DMS79 (cell line): ENCODE data around the gene PDSS1.
"Not testable (repeated sequence)": the region's sequence is repeated elsewhere in the genome, so short reads cannot be mapped to it uniquely, and the experiment has no call there.

Experiments
- DNase-seq: peaks from one replicate; lab custom pipeline; 2025; lab: John Stamatoyannopoulos, UW

The PDSS1 gene

DNA sequence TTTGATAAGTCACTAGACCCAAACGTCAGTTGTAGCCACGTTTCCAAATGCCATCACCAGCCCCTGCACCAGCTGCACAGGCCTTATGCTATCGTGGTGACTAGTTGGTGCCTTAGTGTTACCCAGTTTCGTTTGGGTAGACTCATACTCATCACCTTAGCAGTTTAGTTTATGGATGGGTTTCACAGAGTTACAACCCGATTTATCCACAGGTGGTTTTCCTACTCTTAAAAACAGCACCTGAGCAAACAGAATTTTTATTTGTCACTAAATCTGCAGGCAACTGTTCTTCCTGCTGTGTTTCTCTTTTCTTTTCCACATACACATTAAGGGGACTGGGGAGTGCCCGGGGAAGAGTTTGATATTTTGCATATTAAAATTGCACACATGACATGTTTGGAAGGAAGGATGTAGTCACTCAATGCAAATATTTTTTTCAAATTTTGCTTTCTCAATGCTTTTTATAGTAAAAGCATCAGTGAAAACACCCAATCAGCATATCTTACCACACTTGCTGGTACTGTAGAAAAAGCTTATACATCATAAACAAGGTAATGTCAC, 41.6 kb downstream of the PDSS1 start:
- no peak for DNase-seq

DNA sequence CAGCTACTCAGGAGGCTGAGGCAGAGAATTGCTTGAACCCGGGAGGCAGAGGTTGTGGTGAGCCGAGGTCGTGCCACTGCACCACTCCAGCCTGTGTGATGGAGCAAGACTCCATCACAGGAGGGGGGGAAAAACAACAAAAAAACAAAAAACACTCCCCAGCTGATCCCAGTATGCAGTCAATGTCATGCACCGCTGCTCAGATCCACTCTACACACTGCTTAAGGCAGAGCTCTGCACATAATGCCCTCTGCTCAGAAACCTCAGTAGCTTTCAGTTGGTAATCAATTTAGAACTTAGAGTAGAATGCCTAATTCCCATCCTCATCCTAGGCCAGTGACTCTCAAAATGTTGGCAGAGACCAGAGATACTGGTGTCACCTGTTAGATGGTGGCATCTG, 43.9 kb downstream of the PDSS1 start:
- no peak for DNase-seq

DNA sequence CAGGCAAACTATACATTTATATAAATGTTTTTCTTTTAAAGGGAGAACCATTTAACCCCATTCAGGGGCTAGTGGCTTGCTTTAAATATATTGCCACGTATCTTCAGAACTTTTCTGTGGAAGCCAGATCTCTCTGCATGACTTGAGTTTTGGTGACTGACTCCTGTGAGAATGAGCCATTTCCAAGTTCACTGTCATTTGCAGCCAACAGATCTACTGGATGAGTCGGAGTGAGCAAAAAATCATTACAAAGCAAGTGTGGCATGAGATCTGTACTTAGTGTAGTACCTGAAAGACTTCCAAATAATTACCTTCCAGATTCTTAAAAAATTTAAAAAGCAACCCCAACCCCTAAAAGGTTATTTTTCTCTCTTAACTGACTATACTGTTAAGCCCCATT, 45.6 kb downstream of the PDSS1 start:
- DNase-seq = no peak

DNA sequence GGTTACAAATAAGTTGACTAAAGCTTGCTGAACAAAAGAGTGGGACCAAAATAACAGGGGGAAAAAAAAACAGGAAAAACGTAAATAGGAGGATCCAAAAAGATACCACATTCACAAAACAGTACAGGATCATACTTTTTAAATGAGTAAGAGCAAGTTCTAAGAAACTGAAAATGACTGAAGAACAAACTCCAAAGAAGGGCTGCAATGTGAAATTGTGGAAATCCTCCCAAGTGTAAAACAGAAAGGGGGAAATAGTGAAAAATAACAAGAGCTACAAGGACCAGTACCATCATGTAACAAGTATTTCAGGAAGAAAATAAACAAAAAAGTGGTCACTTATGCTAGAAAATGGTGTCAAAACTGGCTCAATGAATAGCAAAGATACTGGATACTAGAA, 46.3 kb downstream of the PDSS1 start:
- DNase-seq = no peak

DNA sequence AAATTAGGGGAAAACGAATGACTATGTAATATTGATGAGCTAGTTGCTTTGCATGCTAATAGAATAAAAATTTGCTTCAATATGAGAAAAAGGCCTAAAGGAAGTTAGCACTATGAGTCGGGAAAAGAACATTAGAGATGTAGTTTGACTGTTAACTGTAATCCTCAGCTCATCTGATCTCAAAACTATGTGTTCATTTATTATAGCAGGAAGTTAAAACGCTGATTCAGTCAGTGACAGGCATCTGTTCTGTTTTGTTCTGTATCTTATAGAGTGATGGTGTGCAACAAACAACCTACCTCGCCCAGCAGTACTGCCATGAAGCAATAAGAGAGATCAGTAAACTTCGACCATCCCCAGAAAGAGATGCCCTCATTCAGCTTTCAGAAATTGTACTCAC, 48.6 kb downstream of the PDSS1 start:
- DNase-seq = no peak

DNA sequence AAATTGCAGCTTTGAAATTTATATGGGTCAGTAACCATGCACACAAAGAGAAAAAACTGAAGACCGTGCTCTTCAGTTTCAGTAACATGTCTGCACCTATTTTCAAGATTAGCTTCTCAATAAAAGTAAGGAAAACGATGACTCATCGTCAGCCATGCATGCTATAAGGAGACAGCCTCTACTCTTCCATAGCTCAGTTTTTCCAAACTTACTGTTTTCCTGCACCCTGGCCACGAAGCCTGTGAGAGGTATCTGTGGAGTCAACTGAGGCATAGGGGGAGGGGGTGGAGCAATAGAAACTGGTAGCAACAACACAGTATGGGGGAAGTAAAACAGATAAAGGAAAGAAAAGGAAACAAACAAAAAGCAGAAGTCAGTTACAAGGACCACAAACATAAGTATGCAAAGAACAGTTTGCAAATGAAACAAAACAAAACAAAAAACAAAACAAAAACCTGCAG, 58.0 kb downstream of the PDSS1 start:
- DNase-seq = no peak

DNA sequence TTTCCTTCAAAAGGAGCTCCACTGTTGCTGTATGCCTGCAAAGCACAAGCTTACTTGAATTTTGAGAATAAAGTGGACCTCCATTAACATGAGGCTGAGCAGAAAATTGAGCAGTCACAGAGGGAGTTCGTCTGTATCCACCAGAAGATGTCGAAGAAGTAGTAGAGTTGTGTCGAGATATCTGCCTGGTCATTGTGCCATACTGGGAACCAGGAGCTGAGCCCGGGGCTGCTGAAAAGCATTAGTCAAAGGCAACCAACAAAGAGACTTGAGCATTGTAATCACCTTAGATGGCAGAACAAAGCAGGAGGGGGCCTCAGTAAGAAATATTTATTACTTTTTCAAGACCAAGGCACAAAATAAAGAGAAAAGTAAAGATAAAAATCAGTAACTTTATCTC, 61.5 kb downstream of the PDSS1 start:
- DNase-seq = no peak

DNA sequence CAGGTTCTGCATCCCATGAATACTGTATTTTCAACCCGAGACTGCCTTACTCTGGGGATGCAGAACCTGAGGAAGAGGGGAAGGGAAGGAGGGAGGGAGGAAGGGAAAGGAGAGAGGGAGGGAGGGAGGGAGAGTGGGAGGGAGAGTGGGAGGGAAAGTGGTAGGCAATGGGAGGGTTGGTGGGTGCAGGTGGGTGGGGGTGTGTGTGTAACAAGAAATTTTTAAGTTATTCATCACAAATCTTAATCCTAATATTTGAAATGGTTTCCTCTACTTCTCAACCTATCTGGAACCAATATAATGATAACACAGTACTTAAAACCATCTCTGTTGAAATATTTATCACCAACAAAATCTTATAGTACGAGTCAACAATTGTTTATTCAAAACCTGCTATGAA, 68.0 kb downstream of the PDSS1 start:
- no peak for DNase-seq

DNA sequence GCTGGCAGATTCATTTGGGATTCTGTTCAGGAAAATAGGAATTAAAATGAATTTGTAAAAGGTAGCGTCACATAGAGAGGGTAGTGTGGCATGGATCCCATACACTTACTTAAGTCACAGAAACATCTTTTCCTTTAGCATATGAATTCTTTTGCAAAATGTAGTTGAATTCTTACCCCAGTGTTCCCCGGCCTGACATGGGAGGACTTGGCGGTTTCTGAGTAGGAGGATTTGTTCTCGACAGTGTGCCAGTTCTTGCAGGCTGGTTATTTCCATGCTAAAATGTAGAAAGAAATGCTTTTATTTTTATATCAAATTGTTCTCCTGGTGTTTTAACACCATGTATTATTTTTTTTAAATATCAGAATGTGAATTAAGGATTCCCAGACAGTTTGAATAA, 72.6 kb downstream of the PDSS1 start:
- DNase-seq = no peak

DNA sequence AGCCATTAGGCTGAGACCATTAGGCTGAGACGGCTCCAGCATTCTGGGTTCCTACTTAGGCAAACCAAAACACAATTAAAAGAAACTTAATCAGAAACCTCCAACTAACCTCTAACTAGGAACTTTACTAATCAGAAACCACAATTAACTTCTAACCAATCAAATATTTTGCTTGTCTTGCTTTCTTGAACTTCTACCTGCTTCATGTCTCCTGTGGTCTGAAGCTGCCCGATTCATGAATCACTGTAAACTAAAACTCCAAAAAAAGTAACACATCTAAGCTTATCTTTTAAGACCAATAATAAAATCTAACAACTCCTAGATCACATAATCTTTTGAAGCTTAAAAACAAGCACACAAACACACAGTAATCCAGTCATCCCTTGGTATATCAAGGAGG, 76.1 kb downstream of the PDSS1 start:
- no peak for DNase-seq

DNA sequence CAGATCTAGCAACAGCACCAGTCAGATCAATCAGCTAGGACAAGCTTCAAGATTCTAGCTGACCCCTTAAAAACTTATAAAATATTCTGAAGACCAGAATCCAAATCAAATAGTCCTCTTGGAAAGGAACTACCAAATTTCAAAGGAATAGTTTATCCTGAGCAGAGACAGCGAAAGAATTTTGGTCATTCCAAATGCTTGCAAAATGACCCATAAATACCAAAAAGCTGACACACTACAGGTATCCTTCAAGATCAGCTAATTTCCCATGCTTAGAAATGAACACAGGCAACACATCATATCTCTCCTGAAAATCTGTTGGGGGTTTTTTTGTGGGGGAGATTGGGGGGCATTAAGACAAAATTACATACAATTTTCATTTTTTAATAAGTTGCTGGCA, 78.8 kb downstream of the PDSS1 start:
- no peak for DNase-seq

DNA sequence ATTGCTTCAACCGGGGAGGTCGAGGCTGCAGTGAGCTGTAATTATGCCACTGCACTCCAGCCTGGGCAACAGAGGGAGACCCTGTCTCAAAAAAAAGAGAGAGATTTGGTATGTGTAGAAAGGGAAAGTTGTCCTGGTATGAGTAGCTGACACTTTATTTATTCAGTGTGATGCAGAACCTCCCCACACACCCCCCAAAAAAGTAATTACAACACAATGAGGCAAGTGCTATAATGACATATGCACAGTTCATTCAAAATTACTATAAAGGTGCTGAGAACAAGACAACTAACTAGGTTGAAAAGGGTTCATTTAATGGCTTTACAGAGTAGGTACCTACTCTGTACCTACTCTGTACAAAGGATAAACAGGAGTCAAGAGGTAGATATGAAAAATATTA, 80.2 kb downstream of the PDSS1 start:
- DNase-seq = no peak

DNA sequence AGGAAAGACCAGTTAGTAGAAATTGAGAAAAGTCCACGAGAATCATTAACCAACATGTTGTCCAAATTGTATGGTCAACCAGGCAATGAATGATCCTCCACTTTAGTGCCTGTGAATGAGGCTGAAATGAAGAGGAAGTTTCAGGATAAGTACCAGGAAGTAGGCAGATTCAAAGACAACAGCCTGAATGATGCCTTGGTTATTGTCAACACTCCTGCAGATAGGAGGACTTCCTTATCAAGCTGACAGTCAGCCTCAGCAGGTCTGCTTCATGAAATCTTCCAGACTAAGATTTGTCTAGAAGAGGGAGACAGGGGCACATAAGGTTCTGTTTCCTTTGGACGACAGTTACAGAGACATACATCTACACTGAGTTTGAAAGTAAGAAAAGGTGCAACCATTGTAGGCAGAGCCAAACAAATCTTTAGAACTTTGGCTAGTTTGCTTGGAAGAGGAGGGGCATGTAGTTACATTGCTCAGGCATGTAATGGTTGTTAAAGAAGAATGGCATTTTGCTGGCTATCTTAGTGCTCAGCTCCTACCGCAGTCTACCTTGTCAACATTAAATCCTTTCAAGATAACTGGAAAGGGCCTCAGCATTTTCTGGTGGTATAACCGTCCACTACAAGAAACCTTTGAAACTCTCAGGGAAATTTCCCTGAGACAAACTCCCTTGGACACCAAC, 81.8 kb downstream of the PDSS1 start:
- no peak for DNase-seq

DNA sequence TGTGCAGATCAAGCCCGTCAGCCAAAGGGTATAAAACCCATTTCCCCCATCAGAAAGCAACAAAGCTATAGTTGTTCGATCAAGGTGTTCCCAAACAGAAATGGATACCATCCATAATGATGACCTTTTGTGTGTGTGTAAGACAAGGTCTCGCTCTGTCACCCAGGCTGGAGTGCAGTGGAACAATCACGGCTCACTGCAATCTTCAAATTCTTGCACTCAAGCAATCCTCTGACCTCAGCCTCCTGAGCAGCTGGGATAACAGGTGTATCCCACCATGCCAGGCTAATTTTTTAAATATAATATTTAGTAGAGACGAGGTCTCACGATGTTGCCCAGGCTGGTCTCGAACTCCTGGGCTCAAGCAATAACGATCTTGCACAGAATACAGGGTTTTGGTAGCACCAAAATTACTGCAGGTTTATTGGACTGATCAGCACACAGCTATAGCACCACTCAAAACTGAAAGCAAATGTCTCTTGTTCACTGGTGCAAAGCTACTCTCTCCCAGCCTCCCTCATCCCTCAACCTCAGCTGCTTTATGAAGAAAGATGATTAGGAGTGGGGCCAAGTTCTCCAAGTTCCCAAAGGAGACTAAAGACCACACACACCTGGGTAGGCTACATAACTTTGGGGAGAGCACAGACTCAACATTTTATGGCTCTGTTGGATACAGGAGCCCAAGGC, 82.7 kb downstream of the PDSS1 start:
- DNase-seq = no peak

DNA sequence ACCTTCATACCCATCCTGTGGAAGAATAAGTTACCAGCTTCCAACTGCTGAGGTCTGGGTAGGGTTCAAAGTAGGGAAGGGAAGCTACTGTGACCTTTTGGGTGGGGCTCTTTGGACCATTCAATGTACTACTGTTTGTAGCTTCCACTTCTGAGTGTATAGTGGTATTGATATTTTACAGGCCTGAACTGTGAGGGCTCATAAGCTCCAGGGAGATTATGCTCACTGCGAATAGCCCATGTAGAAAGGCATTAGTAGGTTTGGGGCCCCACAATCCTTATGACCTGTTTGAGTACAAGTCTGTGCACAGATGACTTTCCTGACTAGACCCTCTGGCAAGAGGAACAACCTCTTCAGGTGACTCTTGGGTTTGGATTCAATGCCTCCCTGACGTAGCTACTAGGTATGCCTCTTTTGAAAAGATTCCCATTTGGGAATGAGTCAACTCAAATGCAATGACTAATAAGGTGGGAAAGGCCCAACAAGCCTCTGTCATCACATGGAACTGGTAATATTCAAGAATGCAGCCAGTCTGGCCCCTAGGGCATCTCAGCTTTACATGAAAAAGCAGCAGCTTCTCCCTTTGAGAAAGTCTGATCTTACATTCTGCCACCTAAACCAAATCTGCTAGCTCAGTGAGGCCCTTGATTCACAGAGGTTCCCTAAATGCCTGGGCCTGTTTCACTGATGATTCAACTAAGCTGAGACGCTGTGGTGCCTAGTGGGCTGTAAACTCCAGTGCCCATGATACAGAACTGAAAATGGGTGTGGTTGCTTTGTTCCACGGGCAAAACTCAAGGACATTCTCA, 83.5 kb downstream of the PDSS1 start:
- DNase-seq = no peak

DNA sequence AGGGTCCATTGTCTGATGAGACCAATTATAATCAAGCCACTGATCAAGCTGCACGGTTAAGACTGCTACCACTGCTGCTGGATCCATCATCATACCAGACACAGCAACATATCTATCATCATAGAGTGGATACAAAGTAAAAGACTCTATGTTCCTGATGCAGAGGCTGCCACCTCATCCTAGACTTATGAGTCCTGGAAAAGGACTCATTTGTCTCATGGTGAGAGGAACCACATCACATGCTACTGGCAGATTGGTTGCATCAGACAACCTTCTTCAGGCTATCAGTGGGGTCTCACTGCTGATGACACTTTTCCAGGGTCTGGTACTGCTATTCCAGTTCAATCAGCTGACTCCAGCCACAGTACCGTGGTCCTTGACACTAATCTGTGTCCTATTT, 84.3 kb downstream of the PDSS1 start:
- no peak for DNase-seq

DNA sequence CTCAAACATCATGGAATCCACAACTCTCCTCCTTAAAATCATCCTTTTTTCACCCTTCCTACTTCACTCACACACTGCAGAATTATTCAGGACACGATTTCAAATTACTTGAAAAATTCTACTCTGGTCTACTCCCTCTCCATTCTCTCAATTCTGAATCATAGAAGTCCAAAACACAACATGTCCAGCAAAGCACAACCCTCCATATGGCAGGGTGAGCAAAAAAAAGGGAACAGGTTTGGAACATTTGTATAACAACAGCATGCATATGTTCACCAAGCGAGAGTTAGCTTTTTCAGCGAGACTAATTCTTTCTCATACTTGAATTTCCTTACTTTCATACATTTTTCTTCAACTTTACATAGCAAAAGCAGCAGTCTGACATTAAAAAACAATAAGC, 89.9 kb downstream of the PDSS1 start:
- DNase-seq = no peak

DNA sequence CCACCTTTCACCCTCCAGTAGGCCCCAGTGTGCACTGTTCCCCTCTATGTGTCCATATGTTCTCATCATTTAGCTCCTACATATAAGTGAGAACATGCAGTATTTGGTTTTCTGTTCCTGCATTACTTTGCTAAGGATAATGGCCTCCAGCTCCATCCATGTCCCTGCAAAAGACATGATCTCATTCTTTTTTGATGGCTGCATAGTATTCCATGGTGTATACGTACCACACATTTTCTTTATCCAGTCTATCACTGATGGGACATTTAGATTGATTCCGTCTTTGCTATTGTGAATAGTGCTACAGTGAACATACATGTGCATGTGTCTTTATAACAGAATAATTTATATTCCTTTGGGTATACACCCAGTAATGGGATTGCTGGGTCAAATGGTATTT, 92.3 kb downstream of the PDSS1 start:
- DNase-seq = not testable (repeated sequence)

DNA sequence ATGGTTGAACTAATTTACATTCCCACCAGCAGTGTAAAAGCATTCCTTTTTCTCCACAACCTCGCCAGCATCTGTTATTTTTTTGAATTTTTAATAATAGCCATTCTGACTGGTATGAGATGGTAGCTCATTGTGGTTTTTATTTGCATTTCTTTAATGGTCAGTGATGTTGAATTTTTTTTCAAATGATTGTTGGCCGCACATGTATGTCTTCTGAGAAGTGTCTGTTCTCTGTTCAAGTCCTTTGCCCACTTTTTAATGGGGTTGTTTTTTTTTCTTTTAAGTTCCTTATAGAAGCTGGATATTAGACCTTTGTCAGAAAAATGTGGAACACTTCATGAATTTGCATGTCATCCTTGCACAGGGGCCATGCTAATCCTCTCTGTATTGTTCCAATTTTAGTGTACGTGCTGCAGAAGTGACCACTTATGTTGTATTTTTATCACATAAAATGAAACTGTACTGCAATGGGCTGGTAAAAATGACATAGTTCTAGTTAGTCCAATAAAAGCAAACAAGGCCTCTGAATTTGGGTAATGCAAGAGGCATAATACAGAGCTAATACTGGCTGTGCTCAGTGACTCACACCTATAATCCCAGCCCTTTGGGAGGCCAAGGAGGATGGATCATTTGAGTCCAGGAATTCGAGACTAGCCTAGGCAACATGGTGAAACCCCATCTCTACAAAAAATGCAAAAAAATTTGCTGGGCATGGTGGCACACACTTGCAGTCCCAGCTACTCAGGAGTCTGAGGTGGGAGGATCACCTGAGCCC, 92.9 kb downstream of the PDSS1 start:
- DNase-seq = no peak

DNA sequence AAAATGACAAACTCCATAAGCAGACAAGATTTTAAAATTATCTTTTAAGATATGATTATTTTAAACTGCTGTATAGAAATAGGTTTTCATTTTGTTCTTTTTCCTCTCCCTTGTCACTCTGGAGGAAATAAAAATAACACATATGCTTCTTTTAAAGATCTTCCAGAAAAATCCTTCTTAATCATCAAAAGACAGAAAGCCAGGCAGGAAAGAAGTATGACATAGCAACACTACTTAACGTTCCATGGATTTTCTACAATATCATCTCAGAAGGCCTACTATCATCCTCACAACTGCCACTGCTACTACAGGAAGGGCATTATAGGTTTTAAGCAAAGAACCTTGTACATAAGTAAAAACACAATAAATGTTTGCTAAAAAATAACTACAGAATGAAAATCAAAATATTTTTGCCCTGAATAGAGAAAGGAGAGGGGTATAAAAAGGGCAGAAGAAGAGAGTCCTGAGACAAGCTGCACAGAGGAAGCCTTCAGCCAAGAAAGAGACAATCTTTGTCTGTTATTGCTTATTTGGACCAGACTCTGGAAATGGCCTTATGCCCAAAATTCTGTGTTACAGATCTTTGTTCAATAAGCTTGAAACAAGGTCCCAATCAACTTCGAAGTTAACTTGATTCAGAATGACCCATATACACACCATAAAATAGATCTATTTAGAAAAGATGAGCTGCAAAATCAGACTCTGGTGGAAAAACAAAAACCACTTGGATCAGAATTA, 95.4 kb downstream of the PDSS1 start:
- no peak for DNase-seq
